Inferior parietal cortex (tissue), 1 donor: ENCODE measurements around the gene MTMR3.
"Not testable (repeated sequence)": the region's sequence is repeated elsewhere in the genome, so short reads cannot be mapped to it uniquely, and the experiment has no call there.

Source experiments
- DNase-seq: peaks from one replicate; pipeline ENCODE4 v3.0.0-alpha.2; 2016; ENCODE audit errors: extremely low spot score

Gene MTMR3

DNA sequence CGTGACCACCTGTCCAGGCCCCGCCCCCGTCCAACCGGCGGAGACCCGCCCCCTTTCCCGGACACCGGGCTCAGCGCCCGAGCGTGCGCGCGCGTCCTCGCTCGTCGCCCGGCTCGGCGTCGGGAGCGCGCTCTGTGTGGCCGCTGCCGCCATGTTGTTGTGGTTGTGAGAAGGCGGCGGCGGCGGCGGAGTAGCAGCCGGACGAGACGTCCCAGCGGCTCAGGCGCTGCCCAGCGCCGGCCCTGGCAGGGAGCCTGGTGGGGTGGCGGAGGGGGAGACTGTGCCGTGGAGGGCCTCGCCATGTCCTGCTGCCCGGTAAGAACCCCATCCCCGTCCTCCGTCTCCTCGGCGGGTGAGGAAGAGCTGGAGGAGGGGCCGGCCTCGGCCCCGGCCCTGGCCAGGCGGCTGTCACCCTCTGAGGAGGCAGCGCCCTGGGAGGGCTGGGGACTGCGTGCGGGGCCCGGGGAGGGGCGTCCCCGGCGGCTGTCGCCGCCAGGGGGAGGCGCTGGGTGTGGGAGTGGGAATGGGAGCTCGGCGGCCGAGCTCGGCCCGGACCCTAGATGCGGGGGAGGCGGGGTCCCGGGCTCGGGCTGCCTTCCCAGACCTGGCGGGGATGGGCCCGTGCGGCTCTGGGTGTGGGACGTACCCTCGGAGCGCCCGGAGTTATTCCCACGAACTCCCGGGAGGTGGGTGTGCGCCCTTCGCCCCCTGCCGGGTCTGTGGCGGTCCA lies at the start of gene MTMR3:
Gene MTMR3, plus strand, starts transcription at position 130 of the 730 bp plus-strand sequence. CDS start 87,886 bp downstream, outside the sequence.
- DNase-seq = peak; percentile 90

DNA sequence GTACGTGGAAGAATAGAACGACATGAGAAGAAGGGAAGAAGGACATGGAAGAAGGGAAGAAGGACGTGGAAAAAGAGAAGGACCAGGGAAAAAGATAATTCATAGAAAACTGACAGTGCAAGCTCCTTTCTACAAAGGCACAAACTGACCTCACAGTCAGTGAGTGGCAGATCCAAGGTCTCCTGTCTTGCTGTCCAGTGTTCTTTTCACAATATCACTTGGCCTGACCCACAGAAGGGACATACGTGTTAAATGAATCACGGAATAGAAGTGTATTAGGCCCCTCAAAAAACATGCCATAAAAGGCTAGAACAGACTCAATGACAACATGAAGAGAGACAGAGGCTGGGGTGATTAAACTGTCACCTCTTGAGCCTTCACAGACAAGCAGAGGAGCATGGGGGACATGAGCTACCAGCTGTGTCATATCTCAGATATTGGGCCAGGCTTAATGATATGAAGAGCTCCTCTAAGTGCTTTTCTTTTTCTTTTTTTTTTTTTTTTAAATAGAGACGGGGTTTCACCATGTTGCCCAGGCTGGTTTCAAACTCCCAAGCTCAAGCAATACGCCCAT lies 49.5 kb upstream of the MTMR3 start:
- DNase-seq = no peak

DNA sequence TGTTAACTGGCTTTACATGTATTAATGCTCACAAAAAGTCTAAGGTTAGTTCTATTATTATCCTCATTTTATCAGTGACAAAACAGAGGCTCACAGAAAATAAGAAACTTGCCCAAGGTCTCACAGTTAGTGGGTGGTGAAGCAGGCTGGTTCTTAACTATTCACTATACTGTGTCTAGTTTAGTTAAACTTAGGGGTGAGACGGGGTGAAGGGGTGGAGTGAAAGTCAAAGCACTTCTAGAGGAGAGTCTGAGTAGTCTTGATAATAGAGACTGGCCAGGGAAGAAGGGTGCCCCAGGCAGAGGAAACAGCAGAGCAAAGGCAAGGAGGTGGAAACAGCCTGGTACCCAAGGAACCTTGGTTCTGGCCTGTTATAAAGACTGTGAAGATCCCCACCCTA lies 48.9 kb upstream of the MTMR3 start:
- no peak for DNase-seq

GRCh38 chr22:29836791-29837370 lies 46.1 kb upstream of the MTMR3 start:
- not testable (repeated sequence) for DNase-seq

GRCh38 chr22:29837741-29838598 lies 45.0 kb upstream of the MTMR3 start, which contains the start of gene ASCC2:
Gene ASCC2, minus strand, starts transcription at chr22:29838274. Its CDS starts 5,949 bp downstream, at chr22:29832325.
- DNase-seq = peak; percentile 93

GRCh38 chr22:29838599-29838956 lies 44.4 kb upstream of the MTMR3 start:
- DNase-seq = no peak

DNA sequence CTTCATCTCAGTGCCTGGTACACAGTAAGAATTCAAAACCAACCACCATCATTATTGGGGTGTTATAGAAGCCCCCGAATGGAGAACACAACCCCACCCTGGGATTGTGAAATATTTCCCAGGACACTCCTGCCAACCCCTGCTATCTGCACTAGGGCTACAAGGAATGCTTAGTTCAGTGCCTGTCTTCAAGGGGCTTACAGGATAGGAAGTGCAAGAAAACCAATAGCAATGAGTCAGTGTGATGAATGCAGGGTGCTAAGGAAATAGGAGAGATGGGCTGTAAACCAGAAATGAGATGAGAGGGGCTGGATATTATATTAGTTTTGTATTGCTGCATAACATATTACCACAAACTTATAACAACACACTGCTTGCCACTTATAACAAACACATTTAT lies 43.9 kb upstream of the MTMR3 start:
- DNase-seq = no peak

GRCh38 chr22:29840498-29840897 lies 42.5 kb upstream of the MTMR3 start:
- DNase-seq = no peak

- DNase-seq = no peak
These were observed 40.8 kb upstream of the MTMR3 start for GRCh38 chr22:29842172-29842571.

DNA sequence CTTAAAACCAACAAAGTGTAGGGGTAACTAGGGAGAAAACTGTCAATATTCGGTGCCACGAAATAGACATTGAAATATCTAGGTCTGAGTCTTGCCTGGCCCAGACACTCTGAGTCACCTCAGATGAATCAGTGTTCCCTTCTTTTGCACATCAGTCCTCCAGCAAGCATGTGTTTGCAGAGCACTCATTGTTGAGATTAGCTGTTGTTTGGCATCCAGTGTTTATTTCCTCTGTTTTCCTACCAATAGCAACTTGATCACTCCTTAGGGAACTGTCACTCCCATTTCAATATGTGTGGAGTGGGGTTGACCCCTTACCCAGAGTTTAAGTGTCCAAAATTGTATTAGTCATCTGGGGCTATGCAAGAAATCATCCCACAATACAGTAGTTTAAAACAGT lies 40.2 kb upstream of the MTMR3 start:
- no peak for DNase-seq

DNA sequence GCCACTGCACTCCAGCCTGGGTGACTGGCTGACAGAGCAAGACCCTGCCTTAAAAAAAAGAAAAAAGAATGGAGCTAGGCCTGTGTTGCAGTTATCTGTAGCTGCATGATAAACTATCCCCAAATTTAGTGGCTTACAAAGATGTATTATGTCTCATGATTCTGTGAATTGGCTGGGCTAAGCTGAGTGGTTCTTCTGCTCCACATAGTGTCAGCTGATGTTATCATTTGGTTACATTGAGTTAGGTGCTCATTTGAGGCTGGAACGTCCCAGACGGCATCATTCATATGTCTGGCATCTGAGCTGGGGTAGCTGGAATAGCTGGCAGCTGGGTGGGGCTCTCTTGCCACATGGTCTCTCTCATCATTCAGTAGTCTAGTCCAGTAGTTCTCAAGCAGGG lies 36.7 kb upstream of the MTMR3 start:
- no peak for DNase-seq

- DNase-seq = no peak
These were observed 34.9 kb upstream of the MTMR3 start for GRCh38 chr22:29848111-29848510.

- DNase-seq = no peak
These were observed 28.5 kb upstream of the MTMR3 start for GRCh38 chr22:29854432-29854831.

DNA sequence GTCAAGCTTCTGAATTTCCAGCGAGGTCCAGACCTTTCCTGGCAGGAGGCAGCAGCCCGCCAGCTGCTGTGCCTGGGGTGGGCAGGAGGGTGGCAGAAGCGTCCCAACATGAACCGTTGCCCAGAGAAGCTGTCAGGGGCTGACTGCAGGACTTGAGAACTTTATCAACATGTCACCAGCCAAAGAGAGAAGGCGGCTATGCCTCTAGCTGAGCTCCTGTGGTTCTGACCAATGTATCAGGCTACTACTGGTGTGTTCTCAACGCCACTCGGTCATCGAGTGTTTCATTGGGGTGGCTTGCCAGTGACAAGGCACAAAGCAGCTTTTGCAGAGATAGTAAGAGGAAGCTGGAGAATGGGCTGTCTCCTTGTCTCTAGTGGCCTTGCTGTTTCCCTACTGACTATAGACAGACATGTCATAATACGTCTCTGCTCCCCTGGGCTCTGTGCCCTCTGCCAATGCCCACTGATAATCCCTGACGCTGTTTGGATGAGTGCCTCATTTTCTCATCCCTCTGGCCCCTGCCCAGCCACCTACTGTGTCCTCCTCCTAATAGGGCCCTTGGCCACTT lies 27.3 kb upstream of the MTMR3 start:
- no peak for DNase-seq

GRCh38 chr22:29856496-29856895 lies 26.5 kb upstream of the MTMR3 start:
- DNase-seq = no peak

DNA sequence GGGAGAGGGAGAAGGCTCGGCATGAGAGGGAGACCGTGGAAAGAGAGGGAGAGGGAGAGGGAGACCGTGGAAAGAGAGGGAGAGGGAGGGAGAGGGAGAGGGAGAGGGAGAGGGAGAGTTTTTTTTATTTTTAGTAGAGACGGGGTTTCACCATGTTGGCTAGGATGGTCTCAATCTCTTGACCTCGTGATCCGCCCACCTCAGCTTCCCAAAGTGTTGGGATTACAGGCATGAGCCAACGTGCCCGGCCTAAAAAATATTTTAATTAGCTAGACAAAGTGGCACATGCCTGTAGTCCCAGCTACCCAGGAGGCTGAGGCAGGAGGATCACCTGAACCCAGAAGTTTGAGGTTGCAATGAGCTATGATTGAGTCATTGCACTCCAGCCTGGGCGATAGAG lies 23.9 kb upstream of the MTMR3 start:
- DNase-seq = not testable (repeated sequence)

DNA sequence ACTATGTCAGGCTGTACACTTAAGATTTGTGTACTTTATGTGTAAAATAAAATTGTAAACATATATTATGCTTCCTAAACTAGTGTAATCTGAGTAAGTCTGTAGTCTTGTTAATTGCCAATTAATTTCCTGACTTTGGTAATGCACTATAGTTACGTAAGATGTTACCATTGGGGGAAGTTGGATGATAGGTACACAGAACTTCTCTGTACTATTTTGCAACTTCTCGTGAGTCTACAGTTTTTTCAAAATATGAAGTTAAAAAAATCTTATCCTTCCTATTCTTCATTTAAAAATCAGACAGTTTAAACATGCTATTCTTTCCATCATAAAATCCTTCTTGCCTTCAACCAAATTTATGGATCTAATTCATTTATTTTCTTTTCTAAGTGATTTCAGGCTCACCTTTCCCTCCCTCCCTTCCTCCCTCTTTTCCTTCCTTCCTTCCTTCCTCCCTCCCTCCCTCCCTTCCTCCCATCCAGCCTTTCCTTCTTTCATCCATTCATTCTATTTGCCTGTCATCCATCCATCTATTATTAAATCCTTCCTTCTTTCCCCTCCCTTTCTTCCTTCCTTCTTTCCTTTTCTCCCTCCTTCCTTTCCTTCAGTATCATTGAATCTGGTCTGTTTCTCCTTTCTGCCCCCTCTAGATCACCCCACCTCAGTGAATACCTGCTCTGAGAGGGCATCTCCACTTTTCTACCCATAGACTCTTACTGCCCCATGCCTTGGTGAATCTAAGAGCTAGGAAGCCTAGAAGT lies 22.8 kb upstream of the MTMR3 start:
- no peak for DNase-seq

DNA sequence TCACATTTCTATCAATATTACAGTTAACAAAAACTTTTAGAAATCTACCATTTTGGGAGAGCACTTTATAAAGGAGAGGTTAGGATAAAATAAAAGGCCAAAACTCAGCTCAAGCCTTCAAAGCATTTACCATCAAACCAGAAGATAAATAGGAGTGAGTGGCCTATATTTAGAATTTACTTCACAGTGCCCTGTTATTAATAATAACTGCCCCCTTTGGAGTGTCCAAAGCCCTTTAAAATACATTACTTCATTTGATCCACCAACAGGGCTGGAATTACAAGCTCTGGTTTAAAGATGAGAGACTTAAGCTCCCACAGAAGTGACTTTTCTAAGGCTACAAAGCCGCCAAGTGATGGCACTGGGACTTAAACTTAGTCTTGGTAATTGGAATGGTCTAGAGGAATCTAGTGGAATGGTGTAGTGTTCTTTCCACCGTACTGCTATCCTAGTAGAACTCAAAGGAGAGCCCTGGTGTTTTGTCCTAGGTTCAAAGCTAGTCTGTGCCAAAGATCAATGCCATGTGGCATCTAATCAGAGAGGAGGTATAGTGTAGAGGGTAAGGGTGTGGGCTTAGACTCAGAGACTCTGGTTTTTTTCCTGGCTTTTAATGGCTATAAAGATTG lies 21.2 kb upstream of the MTMR3 start:
- no peak for DNase-seq

DNA sequence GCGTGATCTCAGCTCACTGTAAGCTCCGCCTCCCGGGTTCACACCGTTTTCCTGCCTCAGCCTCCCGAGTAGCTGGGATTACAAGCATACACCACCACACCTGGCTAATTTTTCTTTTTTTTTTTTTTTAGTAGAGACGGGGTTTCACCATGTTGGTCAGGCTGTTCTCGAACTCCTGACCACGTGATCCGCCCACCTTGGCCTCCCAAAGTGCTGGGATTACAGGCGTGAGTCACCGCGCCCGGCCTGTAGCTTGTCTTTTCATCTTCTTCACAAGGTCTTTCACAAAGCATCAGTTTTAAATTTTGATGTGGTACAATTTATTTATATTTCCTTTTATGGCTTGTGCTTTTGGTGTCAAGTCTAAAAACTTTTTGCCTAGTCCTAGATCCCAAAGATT lies 17.4 kb upstream of the MTMR3 start:
- not testable (repeated sequence) for DNase-seq

DNA sequence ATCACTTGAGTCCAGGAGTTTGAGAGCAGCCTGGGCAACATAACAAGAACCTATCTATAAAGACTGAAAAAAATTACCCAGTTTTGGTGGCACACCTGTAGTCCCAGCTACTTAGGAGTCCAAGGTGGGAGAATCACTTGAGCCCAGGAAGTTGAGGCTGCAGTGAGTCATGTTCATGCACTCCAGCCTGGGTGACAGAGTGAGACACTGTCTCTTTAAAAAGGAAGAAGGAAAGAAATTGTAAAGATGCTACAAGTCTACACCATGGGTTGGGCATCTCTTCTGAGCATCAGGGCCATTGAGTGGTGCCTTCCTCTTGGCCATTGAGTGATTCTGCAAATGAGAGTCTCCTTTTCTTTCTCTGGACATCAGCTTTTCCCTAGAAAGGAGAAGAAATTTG lies 15.7 kb upstream of the MTMR3 start:
- no peak for DNase-seq

- DNase-seq = no peak
These were observed 15.1 kb upstream of the MTMR3 start for GRCh38 chr22:29867851-29868250.
